Neural progenitor cell (in vitro differentiated cells): ENCODE measurements around the gene BCAS3.
A peak's percentile ranks its signal among the peaks of the same experiment; 100 is the strongest.

ENCODE experiments used
- CTCF ChIP-seq: fragments of 200-600 bp; sonication (generic); IDR thresholded peaks from 2 replicates; pipeline ENCODE4 v1.5.1; 2017; ENCODE audit warnings: antibody characterized with exemption, mild to moderate bottlenecking
- EZH2phosphoT487 ChIP-seq: fragments of 200-600 bp; sonication (generic); IDR thresholded peaks from 2 replicates; pipeline ENCODE4 v1.6.1; 2017; ENCODE audit warnings: antibody characterized with exemption

- TF ChIP-seq CTCF (peak; percentile 17), EZH2phosphoT487 (no peak)
These were observed 719.6 kb downstream of the BCAS3 start for GRCh38 chr17:61397086-61397842.
